Psoas muscle (tissue), 8 donors: ENCODE measurements around the gene ULBP2. TPM values are rescaled to one million over a fixed set of nuclear protein-coding genes. Genes with fewer than 3 reads are reported as not detected.

Experiments
- ATAC-seq, 4 donors: fragments of 200-7000 bp; cut with Tn5 transposase; one replicate each; pipeline ENCODE4 v1.9.1; 2020; ENCODE audit warnings: moderate library complexity in 3 of 4, mild to moderate bottlenecking in 2 of 4
- DNase-seq, 2 donors: peaks; one replicate each; pipeline ENCODE4 v3.0.0-alpha.2; 2020
- H3K27ac ChIP-seq: fragments of 200-600 bp; one replicate; pipeline ENCODE4 v1.8.0; 2022
- H3K27me3 ChIP-seq, 3 donors: fragments of 200-600 bp in 1 of 3; one replicate each; pipeline versions ENCODE4 v1.6.1 to v1.8.0; 2013 to 2022; ENCODE audit warnings: low read length in 2 of 3, mild to moderate bottlenecking in 2 of 3, moderate library complexity in 1 of 3; ENCODE audit not compliant: insufficient read depth in 3 of 3
- H3K36me3 ChIP-seq, 2 donors: fragments of 200-600 bp in 1 of 2; one replicate each; pipeline versions ENCODE4 v1.6.1 to v1.8.0; 2013 to 2022; ENCODE audit warnings: low read depth in 1 of 2, mild to moderate bottlenecking in 1 of 2, moderate library complexity in 1 of 2; ENCODE audit not compliant: insufficient read depth in 1 of 2
- H3K4me1 ChIP-seq: fragments of 200-600 bp; one replicate; pipeline ENCODE4 v1.8.0; 2022
- H3K4me3 ChIP-seq: fragments of 200-600 bp; one replicate; pipeline ENCODE4 v1.8.0; 2022; ENCODE audit warnings: mild to moderate bottlenecking
- H3K9me3 ChIP-seq: fragments of 200-600 bp; one replicate; pipeline ENCODE4 v1.8.0; 2022
- WGBS, 3 donors: extraction: QIAGEN DNeasy Blood & Tissue Kit; methylation state at CpG; one replicate each; pipeline versions ENCODE4 v1.1.6 to v1.1.7; 2013; 5-methylcytosine and 5-hydroxymethylcytosine counted together
- intact Hi-C, 2 donors: fragments of 100-400 bp; cut with DNase I; formaldehyde crosslinking; loops; one replicate each; pipeline versions ENCODE4 v1.11.0 to v1.14.2; 2022
- polyA plus RNA-seq, 3 donors: library from polyadenylated mRNA; stranded (reverse); fragments of 200-250 nt; gene quantifications; one replicate each; pipeline ENCODE4 v1.2.3, GENCODE V29; 2013
- total RNA-seq, 4 donors: library from RNA; stranded (reverse); fragmentation: NEBNext Ultra II Directional in 2 of 4; extraction: Animal tissue kit (Norgen Biotek cat#: 25700) in 2 of 4; gene quantifications; one replicate each; pipeline versions ENCODE4 v1.2.1 to v1.2.4, GENCODE V29; 2021 to 2023
- TF ChIP-seq, protein P1 (sequence below): fragments of 200-600 bp; IDR thresholded peaks from one replicate; pipeline ENCODE4 v1.8.0; 2022; ENCODE audit warnings: antibody characterized with exemption
- donor health status: healthy with polysubstance abuse.
- donor health status: DM: no; HTN: no; CAD: no; lungs with moderate emphysema.
- donor health status: Bipolar disorder and iron deficiency.
- donor health status: healthy.
- donor health status: DM: yes; HTN: yes; CAD: no.
- donor health status: DM: no; HTN: no; CAD: no.
- donor health status: DM: no; HTN: no; CAD: no.
- donor health status: DM: yes; HTN: yes; CAD: no.

Gene ULBP2
- total and polyA plus RNA-seq, 7 donors: 0.17 to 0.81 (median 0.64) TPM; not detected in 1

DNA sequence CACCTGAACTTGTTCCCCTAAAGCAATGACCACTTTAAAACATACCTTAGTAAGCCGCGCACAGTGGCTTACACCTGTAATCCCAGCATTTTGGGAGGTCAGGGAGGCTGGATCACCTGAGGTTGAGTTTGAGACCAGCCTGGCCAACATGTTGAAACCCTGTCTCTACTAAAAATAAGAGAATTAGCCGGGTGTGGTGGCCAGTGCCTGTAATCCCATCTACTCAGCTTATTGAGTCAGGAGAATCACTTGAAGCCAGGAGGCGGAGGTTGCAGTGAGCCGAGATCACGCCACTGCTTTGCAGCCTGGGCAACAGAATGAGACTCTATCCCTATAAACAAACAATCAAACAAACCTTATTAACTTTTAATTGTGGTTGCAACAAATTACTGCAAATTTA, 42.3 kb upstream of the ULBP2 start:
- ATAC-seq (no peak), DNase-seq (no peak)
- H3K27ac ChIP-seq: no peak overlapping the region

GRCh38 chr6:149899926-149900619, 41.7 kb upstream of the ULBP2 start:
- intact Hi-C loops: loop anchor here (5.0 to 10.0 kb wide), 2 partner anchors 53 to 55 kb away; no protein-coding TSS in a partner anchor
- Histone ChIP-seq H3K4me1 (peaks cover 29% of the 10 kb centered on the region), H3K27me3 (no peaks in the 10 kb centered on the region), H3K27ac (no peak overlapping the region), H3K9me3 (no peaks in the 10 kb centered on the region), H3K36me3 (no peaks in the 10 kb centered on the region), H3K4me3 (no peak overlapping the region)
- TF ChIP-seq, protein P1, sequence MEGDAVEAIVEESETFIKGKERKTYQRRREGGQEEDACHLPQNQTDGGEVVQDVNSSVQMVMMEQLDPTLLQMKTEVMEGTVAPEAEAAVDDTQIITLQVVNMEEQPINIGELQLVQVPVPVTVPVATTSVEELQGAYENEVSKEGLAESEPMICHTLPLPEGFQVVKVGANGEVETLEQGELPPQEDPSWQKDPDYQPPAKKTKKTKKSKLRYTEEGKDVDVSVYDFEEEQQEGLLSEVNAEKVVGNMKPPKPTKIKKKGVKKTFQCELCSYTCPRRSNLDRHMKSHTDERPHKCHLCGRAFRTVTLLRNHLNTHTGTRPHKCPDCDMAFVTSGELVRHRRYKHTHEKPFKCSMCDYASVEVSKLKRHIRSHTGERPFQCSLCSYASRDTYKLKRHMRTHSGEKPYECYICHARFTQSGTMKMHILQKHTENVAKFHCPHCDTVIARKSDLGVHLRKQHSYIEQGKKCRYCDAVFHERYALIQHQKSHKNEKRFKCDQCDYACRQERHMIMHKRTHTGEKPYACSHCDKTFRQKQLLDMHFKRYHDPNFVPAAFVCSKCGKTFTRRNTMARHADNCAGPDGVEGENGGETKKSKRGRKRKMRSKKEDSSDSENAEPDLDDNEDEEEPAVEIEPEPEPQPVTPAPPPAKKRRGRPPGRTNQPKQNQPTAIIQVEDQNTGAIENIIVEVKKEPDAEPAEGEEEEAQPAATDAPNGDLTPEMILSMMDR: no peak
- ATAC-seq (no peak), DNase-seq (no peak)
- WGBS, 3 donors: 88 to 96% (median 93%) methylated on average over 7 of the region's 7 CpGs

More for the DNA sequence above, 42.3 kb upstream of the ULBP2 start:
- 66 to 93% (median 85%) methylated on average over 6 of the region's 6 CpGs for WGBS, 3 donors
- intact Hi-C loops: loop anchor here (5.0 to 10.0 kb wide), 2 partner anchors 52 to 55 kb away; no protein-coding TSS in a partner anchor
- Histone ChIP-seq H3K9me3 (no peaks in the 10 kb centered on the region), H3K4me1 (peaks cover 35% of the 10 kb centered on the region), H3K36me3 (no peaks in the 10 kb centered on the region), H3K4me3 (no peak overlapping the region), H3K27me3 (no peaks in the 10 kb centered on the region)
- TF ChIP-seq, protein P1: no peak

GRCh38 chr6:149900620-149901443, 41.0 kb upstream of the ULBP2 start:
- no peak overlapping the region for H3K4me3 ChIP-seq
- no peaks in the 10 kb centered on the region for H3K27me3 ChIP-seq
- 94 to 95% (median 94%) methylated on average over 11 of the region's 11 CpGs for WGBS, 3 donors
- ATAC-seq: no peak
- no peak overlapping the region for H3K27ac ChIP-seq
- TF ChIP-seq, protein P1: no peak
- intact Hi-C loops: no loop called here
- no peak for DNase-seq
- H3K36me3 ChIP-seq: no peaks in the 10 kb centered on the region
- peaks cover 21% of the 10 kb centered on the region for H3K4me1 ChIP-seq
- H3K9me3 ChIP-seq: no peaks in the 10 kb centered on the region

- DNase-seq: no peak
- ATAC-seq: no peak
- WGBS, 3 donors: 82 to 84% (median 83%) methylated on average over 6 of the region's 6 CpGs
- Histone ChIP-seq H3K27ac (no peak overlapping the region), H3K27me3 (no peaks in the 10 kb centered on the region), H3K36me3 (no peaks in the 10 kb centered on the region), H3K9me3 (no peaks in the 10 kb centered on the region), H3K4me3 (no peak overlapping the region), H3K4me1 (peaks cover 15% of the 10 kb centered on the region)
- intact Hi-C loops: no loop called here
- TF ChIP-seq, protein P1: no peak
Measured at GRCh38 chr6:149901444-149902140, 40.2 kb upstream of the ULBP2 start.
